ENCODE measurements around the gene MRPL53.
"Not testable (repeated sequence)": the region's sequence is repeated elsewhere in the genome, so short reads cannot be mapped to it uniquely, and the experiment has no call there.

- not testable (repeated sequence) for TF ChIP-seq EP300, CTCF, POLR2A (IDR thresholded peaks at IDR 0.05)
These were observed 12.3 kb downstream of the MRPL53 start for GRCh38 chr2:74460187-74460586.
